Measurements from ENCODE around the gene MAP3K14. TPM values are rescaled to one million over a fixed set of nuclear protein-coding genes. Genes with fewer than 3 reads are reported as not detected.
"Not testable (repeated sequence)": the region's sequence is repeated elsewhere in the genome, so short reads cannot be mapped to it uniquely, and the experiment has no call there.

Gene MAP3K14
- total and polyA plus RNA-seq, 10 of the 15 experiments (the other 5 are each of a cell fraction or from before 2014, with no cell fraction given): 2.1 to 33.3 (median 19.7) TPM

GRCh38 chr17:45255358-45255757, 61.5 kb downstream of the MAP3K14 start:
- Histone ChIP-seq H3K9ac (ENCODE audit: control insufficient read depth, insufficient read depth, low read length) (no peak overlapping the region), H3K4me2 (ENCODE audit: control insufficient read depth, insufficient read depth) (no peak overlapping the region), H4K20me1 (ENCODE audit: control insufficient read depth, insufficient read depth) (no peaks in the 10 kb centered on the region), H3K4me3 (no peak overlapping the region), H3K4me1 (ENCODE audit: control insufficient read depth, insufficient read depth, low read length) (peaks cover 4% of the 10 kb centered on the region; the same call in 1 of the 2 replicates), H3K27ac (ENCODE audit: control insufficient read depth, insufficient read depth) (no peak overlapping the region), H3K9me3 (replicated peaks; ENCODE audit: control insufficient read depth, insufficient read depth, low read length) (no peaks in the 10 kb centered on the region), H2AFZ (ENCODE audit: control insufficient read depth, low read depth, low read length) (no peak overlapping the region), H3K79me2 (ENCODE audit: control insufficient read depth, insufficient read depth, low read length) (no peaks in the 10 kb centered on the region), H3K27me3 (replicated peaks in 1 of 2; ENCODE audit: control insufficient read depth in 2 of 2, insufficient read depth in 2 of 2, low read length in 1 of 2) (no peaks in the 10 kb centered on the region), H3K36me3 (ENCODE audit: control insufficient read depth in 2 of 2, insufficient read depth in 2 of 2, low read length in 1 of 2) (peaks cover 0 to 3% of the 10 kb centered on the region in 2 experiments; a peak in 3 of 4 replicates)
- TF ChIP-seq ATF3 (IDR thresholded peaks at IDR 0.05; ENCODE audit: borderline replicate concordance, extremely low read depth, low read depth, low read length) (no peak), POLR2A (IDR thresholded peaks at IDR 0.05; ENCODE audit: low read depth, low read length) (0 out of 2 replicates have a peak, but pooled peaks have one; percentile 7)
- ChIA-PET POLR2A (interaction anchor here (0.5 kb wide), 1 partner anchor 1069 kb away, joined by 5 read pairs; no protein-coding TSS in a partner anchor), SMC1A (ENCODE audit: uncharacterized antibody, unreplicated experiment) (interaction anchor here (1.3 kb wide), 1 partner anchor 22 kb away, joined by 4 read pairs; no protein-coding TSS in a partner anchor), CTCF (interaction anchor here (1.1 to 1.6 kb wide), 4 partner anchors 9 to 120 kb away, joined by 3 to 5 read pairs (median 4); partner anchors contain the start of gene ACBD4), RAD21 (ENCODE audit: unreplicated experiment) (interaction anchor here (0.8 to 1.8 kb wide), 4 partner anchors 20 to 37 kb away, joined by 3 to 5 read pairs (median 4); no protein-coding TSS in a partner anchor)
- DNase-seq (ENCODE audit: low read depth, low spot score) (no peak), FAIRE-seq (no peak), ATAC-seq (no peak)
- 97% methylated on average over 8 of the region's 8 CpGs for WGBS (ENCODE audit: insufficient coverage, insufficient replicate concordance, low lambda C conversion rate, missing lambda C conversion rate)
- BruUV-seq (replicated peaks): no TSS peak
- intact Hi-C loops (cut with micrococcal nuclease; ENCODE audit: unreplicated experiment): no loop called here
- in situ Hi-C loops (cut with MboI): loop anchor here (25.0 kb wide), 1 partner anchor 357 kb away; no protein-coding TSS in a partner anchor

- H3K36me3 ChIP-seq (ENCODE audit: control insufficient read depth in 2 of 2, insufficient read depth in 2 of 2, low read length in 1 of 2): peaks cover 0 to 3% of the 10 kb centered on the region in 2 experiments; a peak in 3 of 4 replicates
- ChIA-PET POLR2A (interaction anchor here (1.1 to 1.2 kb wide), 2 partner anchors 13 to 105 kb away, joined by 3 to 5 read pairs; partner anchors contain the start of gene HEXIM1), CTCF (interaction anchor here (1.1 to 1.6 kb wide), 3 partner anchors 19 to 131 kb away, joined by 3 to 9 read pairs (median 4); partner anchors contain the start of gene ACBD4), RAD21 (ENCODE audit: unreplicated experiment) (interaction anchor here (0.8 kb wide), 1 partner anchor 136 kb away, joined by 3 read pairs; no protein-coding TSS in a partner anchor), SMC1A (ENCODE audit: uncharacterized antibody, unreplicated experiment) (no interaction called here)
- FAIRE-seq: no peak
- in situ Hi-C loops (cut with MboI): loop anchor here (25.0 kb wide), 1 partner anchor 358 kb away; no protein-coding TSS in a partner anchor
- intact Hi-C loops (cut with micrococcal nuclease; ENCODE audit: unreplicated experiment): no loop called here
- no peak for ATAC-seq
- TF ChIP-seq SUZ12 (IDR thresholded peaks at IDR 0.05; ENCODE audit: unreplicated experiment) (no peak), ZBED1 (IDR thresholded peaks at IDR 0.05; ENCODE audit: borderline replicate concordance) (no peak), BACH1 (IDR thresholded peaks at IDR 0.05; ENCODE audit: borderline replicate concordance) (no peak), ZNF24 (IDR thresholded peaks at IDR 0.05) (no peak), EED (IDR thresholded peaks at IDR 0.05; ENCODE audit: low read depth) (no peak), TCF3 (IDR thresholded peaks at IDR 0.05; ENCODE audit: borderline replicate concordance, insufficient read depth, low read depth, low read length) (no peak), MXI1 (IDR thresholded peaks at IDR 0.05; ENCODE audit: low read depth, low read length) (no peak)
- no peak overlapping the region for H3K4me2 ChIP-seq (ENCODE audit: control insufficient read depth, insufficient read depth)
- no peak for DNase-seq (ENCODE audit: low read depth, low spot score)
- H3K4me1 ChIP-seq (ENCODE audit: control insufficient read depth, insufficient read depth, low read length): peaks cover 11% of the 10 kb centered on the region
- peaks cover 3% of the 10 kb centered on the region for H3K79me2 ChIP-seq (ENCODE audit: control insufficient read depth, insufficient read depth, low read length)
- no peak overlapping the region for H3K9ac ChIP-seq (ENCODE audit: control insufficient read depth, insufficient read depth, low read length)
- WGBS (ENCODE audit: insufficient coverage, insufficient replicate concordance, low lambda C conversion rate, missing lambda C conversion rate): 77% methylated on average over 4 of the region's 4 CpGs
- H2AFZ ChIP-seq (ENCODE audit: control insufficient read depth, low read depth, low read length): no peak overlapping the region
- H4K20me1 ChIP-seq (ENCODE audit: control insufficient read depth, insufficient read depth): no peaks in the 10 kb centered on the region
- no TSS peak for BruUV-seq (replicated peaks)
- H3K27ac ChIP-seq (ENCODE audit: control insufficient read depth, insufficient read depth): no peak overlapping the region
- H3K9me3 ChIP-seq (replicated peaks; ENCODE audit: control insufficient read depth, insufficient read depth, low read length): no peaks in the 10 kb centered on the region
- no peaks in the 10 kb centered on the region for H3K27me3 ChIP-seq (replicated peaks in 1 of 2; ENCODE audit: control insufficient read depth in 2 of 2, insufficient read depth in 2 of 2, low read length in 1 of 2)
- H3K4me3 ChIP-seq: no peak overlapping the region
Observed at GRCh38 chr17:45253879-45254278, 62.9 kb downstream of the MAP3K14 start.

GRCh38 chr17:45253237-45253636, 63.6 kb downstream of the MAP3K14 start:
- H3K79me2 ChIP-seq (ENCODE audit: control insufficient read depth, insufficient read depth, low read length); H3K9ac ChIP-seq (ENCODE audit: control insufficient read depth, insufficient read depth, low read length); H3K27me3 ChIP-seq (replicated peaks in 1 of 2; ENCODE audit: control insufficient read depth in 2 of 2, insufficient read depth in 2 of 2, low read length in 1 of 2); ATAC-seq; H3K27ac ChIP-seq (ENCODE audit: control insufficient read depth, insufficient read depth); H2AFZ ChIP-seq (ENCODE audit: control insufficient read depth, low read depth, low read length); H4K20me1 ChIP-seq (ENCODE audit: control insufficient read depth, insufficient read depth); H3K9me3 ChIP-seq (replicated peaks; ENCODE audit: control insufficient read depth, insufficient read depth, low read length); H3K36me3 ChIP-seq (ENCODE audit: control insufficient read depth in 2 of 2, insufficient read depth in 2 of 2, low read length in 1 of 2); RAD21 ChIA-PET (ENCODE audit: unreplicated experiment); SMC1A ChIA-PET (ENCODE audit: uncharacterized antibody, unreplicated experiment); BruUV-seq (replicated peaks); DNase-seq (ENCODE audit: low read depth, low spot score); H3K4me3 ChIP-seq; H3K4me2 ChIP-seq (ENCODE audit: control insufficient read depth, insufficient read depth); FAIRE-seq; intact Hi-C loops (cut with micrococcal nuclease; ENCODE audit: unreplicated experiment): not testable (repeated sequence)
- WGBS (ENCODE audit: insufficient coverage, insufficient replicate concordance, low lambda C conversion rate, missing lambda C conversion rate): 80% methylated on average over 7 of the region's 7 CpGs
- in situ Hi-C loops (cut with MboI): loop anchor here (25.0 kb wide), 1 partner anchor 359 kb away; no protein-coding TSS in a partner anchor
- H3K4me1 ChIP-seq (ENCODE audit: control insufficient read depth, insufficient read depth, low read length): peaks cover 13% of the 10 kb centered on the region
- ChIA-PET CTCF (interaction anchor here (1.3 to 2.4 kb wide), 2 partner anchors 18 to 118 kb away, joined by 4 to 8 read pairs; partner anchors contain the start of gene ACBD4), POLR2A (interaction anchor here (1.1 to 1.2 kb wide), 2 partner anchors 14 to 105 kb away, joined by 3 to 5 read pairs; partner anchors contain the start of gene HEXIM1)

All from GM12878 (cell line).